Heart left ventricle (tissue), 13 donors: ENCODE measurements around the gene VAMP1.

ENCODE experiments used
- POLR2A ChIP-seq, 2 donors: fragments of 450-650 bp; IDR thresholded peaks; one replicate each; pipeline ENCODE4 v1.6.1; 2017; ENCODE audit warnings: antibody characterized with exemption in 2 of 2, mild to moderate bottlenecking in 2 of 2, moderate library complexity in 2 of 2
- TF ChIP-seq, protein P1 (sequence below), 12 donors: fragments of 200-600 bp; sonication (generic) in 4 of 12; IDR thresholded peaks; one replicate each; pipeline versions ENCODE4 v1.5.0 to v1.8.0; 2018 to 2022; ENCODE audit warnings: antibody characterized with exemption in 12 of 12, mild to moderate bottlenecking in 5 of 12
- donor health status: ischemic (EF 13 %, LVEDD 7.1; RV severe dilation, severe dysfunction).
- donor health status: DM: no; HTN: yes; CAD: no.
- donor health status: DM: no; HTN: no; CAD: no.
- donor health status: ischemic (EF 25% LVEDD 6.9; RV normal size, moderate dysfunction).
- donor health status: ischemic (EF 25% LVEDD 5.7; RV mildly dilated, moderate dysfunction).
- donor health status: ischemic (EF 35%, LVEDD 5.7; RV mildly dilated, moderate dysfunction).
- donor health status: nonischemic (EF 11% LVEDD 7.7; RV severe dilation, severe dysfunction).
- donor health status: DM: yes; HTN: yes; CAD: no.
- donor health status: PGD.
- donor health status: ischemic (EF 29% LVEDD 5.4; RV normal size, mild dysfunction).
- donor health status: nonischemic (EF 23%, LVEDD 6.1; RV moderate dilation, normal function).

DNA sequence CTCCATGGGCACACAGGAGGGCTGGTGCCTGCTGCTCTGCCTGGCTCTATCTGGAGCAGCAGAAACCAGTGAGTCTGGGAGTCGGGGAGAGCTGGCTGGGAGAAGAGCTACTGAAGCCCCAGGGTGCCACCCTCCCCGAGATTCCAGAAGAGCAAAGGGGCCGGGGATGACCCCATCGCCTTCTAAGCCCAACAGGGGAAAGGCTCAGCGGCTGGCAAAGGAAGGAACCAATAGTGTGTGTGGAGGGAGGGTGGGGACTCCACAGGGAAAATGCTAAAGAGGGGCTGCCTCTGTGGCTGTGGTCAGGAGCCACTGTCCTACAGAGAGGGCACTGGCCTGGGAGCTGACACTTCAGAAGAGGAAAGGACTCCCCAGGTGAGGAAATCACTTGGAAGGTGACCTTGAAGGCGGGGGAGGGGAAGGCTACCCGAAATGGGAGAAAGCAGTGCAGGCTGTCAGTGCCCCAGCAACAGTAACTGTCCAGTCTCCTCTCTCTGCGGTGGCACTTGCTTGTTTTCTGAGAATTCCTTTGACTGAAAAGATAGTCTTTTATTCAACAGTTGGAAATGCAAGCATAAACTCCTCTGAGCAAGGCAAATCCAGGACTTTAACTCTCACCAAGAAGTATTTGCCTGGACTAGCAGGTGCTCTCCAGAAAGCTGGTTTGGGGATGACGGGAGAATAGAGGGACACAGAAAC, 18.1 kb downstream of the VAMP1 start:
- TF ChIP-seq, protein P1, sequence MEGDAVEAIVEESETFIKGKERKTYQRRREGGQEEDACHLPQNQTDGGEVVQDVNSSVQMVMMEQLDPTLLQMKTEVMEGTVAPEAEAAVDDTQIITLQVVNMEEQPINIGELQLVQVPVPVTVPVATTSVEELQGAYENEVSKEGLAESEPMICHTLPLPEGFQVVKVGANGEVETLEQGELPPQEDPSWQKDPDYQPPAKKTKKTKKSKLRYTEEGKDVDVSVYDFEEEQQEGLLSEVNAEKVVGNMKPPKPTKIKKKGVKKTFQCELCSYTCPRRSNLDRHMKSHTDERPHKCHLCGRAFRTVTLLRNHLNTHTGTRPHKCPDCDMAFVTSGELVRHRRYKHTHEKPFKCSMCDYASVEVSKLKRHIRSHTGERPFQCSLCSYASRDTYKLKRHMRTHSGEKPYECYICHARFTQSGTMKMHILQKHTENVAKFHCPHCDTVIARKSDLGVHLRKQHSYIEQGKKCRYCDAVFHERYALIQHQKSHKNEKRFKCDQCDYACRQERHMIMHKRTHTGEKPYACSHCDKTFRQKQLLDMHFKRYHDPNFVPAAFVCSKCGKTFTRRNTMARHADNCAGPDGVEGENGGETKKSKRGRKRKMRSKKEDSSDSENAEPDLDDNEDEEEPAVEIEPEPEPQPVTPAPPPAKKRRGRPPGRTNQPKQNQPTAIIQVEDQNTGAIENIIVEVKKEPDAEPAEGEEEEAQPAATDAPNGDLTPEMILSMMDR (IDR thresholded peaks at IDR 0.05): no peak
- TF ChIP-seq POLR2A (IDR thresholded peaks at IDR 0.05): no peak
